Measurements from ENCODE around the gene YIF1A.
"Not testable (repeated sequence)": the region's sequence is repeated elsewhere in the genome, so short reads cannot be mapped to it uniquely, and the experiment has no call there.

DNA sequence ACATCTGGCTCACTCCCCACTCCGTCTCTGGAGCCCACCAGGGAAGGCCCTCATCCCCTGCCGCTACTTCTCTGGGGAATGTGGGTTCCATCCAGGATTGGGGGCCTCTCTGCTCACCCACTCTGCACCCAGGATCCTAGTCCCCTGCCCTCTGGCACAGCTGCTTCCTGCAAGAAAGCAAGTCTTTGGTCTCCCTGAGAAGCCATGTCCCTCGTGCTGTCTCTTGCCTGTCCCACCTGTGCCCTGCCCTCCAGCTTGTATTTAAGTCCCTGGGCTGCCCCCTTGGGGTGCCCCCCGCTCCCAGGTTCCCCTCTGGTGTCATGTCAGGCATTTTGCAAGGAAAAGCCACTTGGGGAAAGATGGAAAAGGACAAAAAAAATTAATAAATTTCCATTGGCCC, 11.9 kb downstream of the YIF1A start:
- TF ChIP-seq, protein P1, sequence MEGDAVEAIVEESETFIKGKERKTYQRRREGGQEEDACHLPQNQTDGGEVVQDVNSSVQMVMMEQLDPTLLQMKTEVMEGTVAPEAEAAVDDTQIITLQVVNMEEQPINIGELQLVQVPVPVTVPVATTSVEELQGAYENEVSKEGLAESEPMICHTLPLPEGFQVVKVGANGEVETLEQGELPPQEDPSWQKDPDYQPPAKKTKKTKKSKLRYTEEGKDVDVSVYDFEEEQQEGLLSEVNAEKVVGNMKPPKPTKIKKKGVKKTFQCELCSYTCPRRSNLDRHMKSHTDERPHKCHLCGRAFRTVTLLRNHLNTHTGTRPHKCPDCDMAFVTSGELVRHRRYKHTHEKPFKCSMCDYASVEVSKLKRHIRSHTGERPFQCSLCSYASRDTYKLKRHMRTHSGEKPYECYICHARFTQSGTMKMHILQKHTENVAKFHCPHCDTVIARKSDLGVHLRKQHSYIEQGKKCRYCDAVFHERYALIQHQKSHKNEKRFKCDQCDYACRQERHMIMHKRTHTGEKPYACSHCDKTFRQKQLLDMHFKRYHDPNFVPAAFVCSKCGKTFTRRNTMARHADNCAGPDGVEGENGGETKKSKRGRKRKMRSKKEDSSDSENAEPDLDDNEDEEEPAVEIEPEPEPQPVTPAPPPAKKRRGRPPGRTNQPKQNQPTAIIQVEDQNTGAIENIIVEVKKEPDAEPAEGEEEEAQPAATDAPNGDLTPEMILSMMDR (IDR thresholded peaks at IDR 0.05), result not testable (repeated sequence)
- TF ChIP-seq POLR2A (IDR thresholded peaks at IDR 0.05; ENCODE audit: low read depth); POLR2AphosphoS5 (IDR thresholded peaks at IDR 0.05): not testable (repeated sequence)

Measured in esophagus muscularis mucosa (tissue), 3 donors.